Measurements from ENCODE around the gene NR2F1-AS1.

The NR2F1-AS1 gene

DNA sequence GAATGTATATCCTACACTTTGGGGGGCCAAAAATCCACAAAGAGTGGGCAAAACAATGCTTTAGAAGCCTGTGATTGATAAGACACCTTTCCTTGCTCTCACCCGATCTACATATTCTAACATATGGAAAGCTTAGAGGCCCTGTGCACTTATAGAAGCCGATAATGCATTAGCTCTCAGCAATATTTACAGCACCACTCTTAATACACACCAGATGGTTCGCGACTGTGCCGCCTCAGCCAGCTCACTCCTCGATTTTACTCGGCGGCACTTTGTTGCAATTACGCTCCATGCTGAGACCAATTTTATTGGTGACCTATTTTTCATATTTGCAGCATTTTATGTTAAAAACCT lies 20.8 kb upstream of the NR2F1-AS1 start:
- H3K9me2 ChIP-seq (replicated peaks; ENCODE audit: insufficient read depth, low read length): no peaks in the 10 kb centered on the region
- H3K36me3 ChIP-seq (replicated peaks; ENCODE audit: insufficient read depth, low read length): no peaks in the 10 kb centered on the region
- H3K27ac ChIP-seq (ENCODE audit: low read length): no peak overlapping the region
- no peaks in the 10 kb centered on the region for H3K79me2 ChIP-seq (ENCODE audit: low read length)
- H3K9ac ChIP-seq (ENCODE audit: low read length): no peak overlapping the region
- H3K4me2 ChIP-seq (ENCODE audit: low read depth, low read length): no peak overlapping the region
- DNase-seq: no peak
- TF ChIP-seq, protein P1, sequence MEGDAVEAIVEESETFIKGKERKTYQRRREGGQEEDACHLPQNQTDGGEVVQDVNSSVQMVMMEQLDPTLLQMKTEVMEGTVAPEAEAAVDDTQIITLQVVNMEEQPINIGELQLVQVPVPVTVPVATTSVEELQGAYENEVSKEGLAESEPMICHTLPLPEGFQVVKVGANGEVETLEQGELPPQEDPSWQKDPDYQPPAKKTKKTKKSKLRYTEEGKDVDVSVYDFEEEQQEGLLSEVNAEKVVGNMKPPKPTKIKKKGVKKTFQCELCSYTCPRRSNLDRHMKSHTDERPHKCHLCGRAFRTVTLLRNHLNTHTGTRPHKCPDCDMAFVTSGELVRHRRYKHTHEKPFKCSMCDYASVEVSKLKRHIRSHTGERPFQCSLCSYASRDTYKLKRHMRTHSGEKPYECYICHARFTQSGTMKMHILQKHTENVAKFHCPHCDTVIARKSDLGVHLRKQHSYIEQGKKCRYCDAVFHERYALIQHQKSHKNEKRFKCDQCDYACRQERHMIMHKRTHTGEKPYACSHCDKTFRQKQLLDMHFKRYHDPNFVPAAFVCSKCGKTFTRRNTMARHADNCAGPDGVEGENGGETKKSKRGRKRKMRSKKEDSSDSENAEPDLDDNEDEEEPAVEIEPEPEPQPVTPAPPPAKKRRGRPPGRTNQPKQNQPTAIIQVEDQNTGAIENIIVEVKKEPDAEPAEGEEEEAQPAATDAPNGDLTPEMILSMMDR (IDR thresholded peaks at IDR 0.05; ENCODE audit: low read length): no peak
- no peak for TF ChIP-seq EZH2phosphoT487 (IDR thresholded peaks at IDR 0.05; ENCODE audit: low read length)
- TF ChIP-seq EZH2 (optimal IDR thresholded peaks at IDR 0.05; ENCODE audit: low read depth, low read length): no peak
- no peaks in the 10 kb centered on the region for H4K20me1 ChIP-seq (ENCODE audit: insufficient read depth, low read length)
- H2AFZ ChIP-seq (ENCODE audit: low read length): no peak overlapping the region
- H3K9me3 ChIP-seq (replicated peaks; ENCODE audit: insufficient read depth, low read length): no peaks in the 10 kb centered on the region
- H3K4me1 ChIP-seq (ENCODE audit: low read length): no peaks in the 10 kb centered on the region
- no peaks in the 10 kb centered on the region for H3K27me3 ChIP-seq (replicated peaks; ENCODE audit: insufficient read depth, low read length)
- H3F3A ChIP-seq (ENCODE audit: insufficient read depth, low read length): no peaks in the 10 kb centered on the region
- no peak overlapping the region for H3K4me3 ChIP-seq (ENCODE audit: low read length)

DNA sequence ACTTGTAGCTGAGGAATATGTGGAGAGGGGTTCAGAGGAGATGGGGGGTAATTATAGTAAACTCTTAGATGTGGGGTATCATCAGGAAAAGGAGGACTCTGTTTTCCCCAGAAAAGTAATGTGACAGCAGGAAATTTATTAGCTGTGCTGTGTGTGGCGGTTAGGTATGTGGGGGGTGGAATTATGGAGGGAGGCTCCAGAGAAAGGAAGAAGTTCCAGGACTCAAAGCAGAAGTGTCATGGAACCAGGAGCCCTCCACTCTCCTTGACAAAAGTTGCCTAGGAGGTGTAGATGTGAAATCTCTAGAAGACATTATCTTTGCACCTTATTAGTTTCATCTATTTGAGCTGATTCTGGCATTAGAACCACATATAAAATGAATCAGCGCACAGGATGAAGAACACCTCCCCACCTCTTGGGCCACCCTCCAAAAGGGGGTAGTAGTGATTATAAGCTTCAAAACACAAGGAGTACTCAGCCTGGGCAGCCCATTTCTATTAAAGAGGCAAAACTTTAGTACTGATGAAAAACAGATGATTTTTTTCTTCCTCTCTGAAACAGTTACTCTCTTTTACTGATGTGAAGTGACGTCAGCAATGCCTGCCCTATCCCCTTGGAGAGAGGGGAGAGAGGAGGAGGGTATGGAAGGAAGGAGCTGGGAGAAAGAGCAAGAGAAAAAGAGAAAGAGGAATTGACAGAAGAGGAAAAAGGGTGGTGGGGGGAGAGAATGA lies 20.2 kb upstream of the NR2F1-AS1 start:
- H3K9ac ChIP-seq (ENCODE audit: low read length): no peak overlapping the region
- H3K4me3 ChIP-seq (ENCODE audit: low read length): no peak overlapping the region
- H2AFZ ChIP-seq (ENCODE audit: low read length): no peak overlapping the region
- H3K27me3 ChIP-seq (replicated peaks; ENCODE audit: insufficient read depth, low read length): no peaks in the 10 kb centered on the region
- H3K9me3 ChIP-seq (replicated peaks; ENCODE audit: insufficient read depth, low read length): no peaks in the 10 kb centered on the region
- no peak for DNase-seq
- no peak overlapping the region for H3K4me2 ChIP-seq (ENCODE audit: low read depth, low read length)
- TF ChIP-seq EZH2phosphoT487 (IDR thresholded peaks at IDR 0.05; ENCODE audit: low read length) (no peak), EZH2 (optimal IDR thresholded peaks at IDR 0.05; ENCODE audit: low read depth, low read length) (no peak)
- TF ChIP-seq, protein P1 (IDR thresholded peaks at IDR 0.05; ENCODE audit: low read length): no peak
- H3K79me2 ChIP-seq (ENCODE audit: low read length): no peaks in the 10 kb centered on the region
- no peaks in the 10 kb centered on the region for H3K9me2 ChIP-seq (replicated peaks; ENCODE audit: insufficient read depth, low read length)
- H3F3A ChIP-seq (ENCODE audit: insufficient read depth, low read length): no peaks in the 10 kb centered on the region
- no peaks in the 10 kb centered on the region for H4K20me1 ChIP-seq (ENCODE audit: insufficient read depth, low read length)
- H3K36me3 ChIP-seq (replicated peaks; ENCODE audit: insufficient read depth, low read length): no peaks in the 10 kb centered on the region
- H3K4me1 ChIP-seq (ENCODE audit: low read length): no peaks in the 10 kb centered on the region
- no peak overlapping the region for H3K27ac ChIP-seq (ENCODE audit: low read length)

DNA sequence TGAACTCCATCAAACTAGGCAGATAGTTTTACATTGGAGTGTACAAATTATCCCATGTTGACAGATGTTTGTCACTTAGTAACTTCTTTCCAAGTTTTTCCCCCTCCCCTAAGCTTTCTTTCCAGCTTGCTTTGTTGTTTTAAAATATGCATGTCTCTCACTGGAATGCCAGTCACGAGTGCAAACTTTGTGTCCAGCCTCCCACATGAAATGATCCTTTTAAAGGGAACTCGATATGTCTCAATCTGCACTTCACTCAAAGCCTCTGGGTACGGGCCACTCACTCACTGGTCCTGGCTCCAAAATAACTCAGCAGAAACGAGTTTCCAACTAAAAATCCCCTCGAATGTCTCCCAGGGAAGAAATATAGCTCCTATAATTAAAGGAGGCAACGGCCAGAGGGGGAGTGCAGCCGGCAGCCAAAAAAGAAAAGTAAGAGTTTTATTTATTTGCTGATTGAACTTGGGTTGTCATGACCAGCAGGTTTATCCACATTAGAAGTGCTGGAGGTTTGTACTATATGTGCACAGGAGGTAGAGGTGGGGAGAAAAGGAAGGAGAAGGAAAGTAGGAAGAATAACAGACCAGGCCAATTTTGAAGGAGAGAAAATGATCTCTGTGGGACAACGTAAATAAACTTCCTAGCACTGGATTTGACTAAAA lies 19.5 kb upstream of the NR2F1-AS1 start:
- no peaks in the 10 kb centered on the region for H3K27me3 ChIP-seq (replicated peaks; ENCODE audit: insufficient read depth, low read length)
- DNase-seq: no peak
- H3K27ac ChIP-seq (ENCODE audit: low read length): no peak overlapping the region
- H3K9me3 ChIP-seq (replicated peaks; ENCODE audit: insufficient read depth, low read length): no peaks in the 10 kb centered on the region
- H3K9ac ChIP-seq (ENCODE audit: low read length): no peak overlapping the region
- no peak overlapping the region for H3K4me2 ChIP-seq (ENCODE audit: low read depth, low read length)
- no peak overlapping the region for H3K4me3 ChIP-seq (ENCODE audit: low read length)
- no peaks in the 10 kb centered on the region for H3K36me3 ChIP-seq (replicated peaks; ENCODE audit: insufficient read depth, low read length)
- no peak overlapping the region for H2AFZ ChIP-seq (ENCODE audit: low read length)
- no peaks in the 10 kb centered on the region for H3K9me2 ChIP-seq (replicated peaks; ENCODE audit: insufficient read depth, low read length)
- TF ChIP-seq, protein P1 (IDR thresholded peaks at IDR 0.05; ENCODE audit: low read length): no peak
- TF ChIP-seq EZH2 (optimal IDR thresholded peaks at IDR 0.05; ENCODE audit: low read depth, low read length) (no peak), EZH2phosphoT487 (IDR thresholded peaks at IDR 0.05; ENCODE audit: low read length) (no peak)
- H3F3A ChIP-seq (ENCODE audit: insufficient read depth, low read length): no peaks in the 10 kb centered on the region
- H3K4me1 ChIP-seq (ENCODE audit: low read length): no peaks in the 10 kb centered on the region
- no peaks in the 10 kb centered on the region for H4K20me1 ChIP-seq (ENCODE audit: insufficient read depth, low read length)
- H3K79me2 ChIP-seq (ENCODE audit: low read length): no peaks in the 10 kb centered on the region

Measured in MM.1S (cell line).